DND-41 (cell line): ENCODE results near the gene DISC1.

Experiments used
- CTCF ChIP-seq: IDR thresholded peaks from 2 replicates; pipeline ENCODE4 v1.5.1; 2012; ENCODE audit warnings: borderline replicate concordance, low read length, moderate library complexity, mild to moderate bottlenecking; ENCODE audit not compliant: poor library complexity, severe bottlenecking; ENCODE audit errors: extremely low read depth
- EZH2 ChIP-seq: IDR thresholded peaks from 3 replicates; pipeline ENCODE4 v1.6.1; 2012; ENCODE audit warnings: borderline replicate concordance, low read depth, mild to moderate bottlenecking, moderate library complexity, low read length, inconsistent platforms; ENCODE audit not compliant: severe bottlenecking

GRCh38 chr1:231838521-231838920, 211.9 kb downstream of the DISC1 start:
- TF ChIP-seq CTCF = no peak
- TF ChIP-seq EZH2 = no peak
